Mesothelial cell of epicardium (in vitro differentiated cells): Measurements from ENCODE around the gene NOP9. TPM values are rescaled to one million over a fixed set of nuclear protein-coding genes. Genes with fewer than 3 reads are reported as not detected.
"Not testable (repeated sequence)": the region's sequence is repeated elsewhere in the genome, so short reads cannot be mapped to it uniquely, and the experiment has no call there.

Source experiments
- DNase-seq, 2 experiments: peaks; one replicate each; pipeline ENCODE4 v3.0.0; 2021; ENCODE audit warnings: low spot score in 2 of 2; ENCODE audit not compliant: unreplicated experiment in 2 of 2
- H3K27ac Mint-ChIP-seq: 2 replicates; pipeline ENCODE4 v1.8.0; 2021; ENCODE audit warnings: mixed read lengths
- H3K27me3 Mint-ChIP-seq: 2 replicates; pipeline ENCODE4 v1.8.0; 2021; ENCODE audit warnings: low read depth, mixed read lengths
- H3K36me3 Mint-ChIP-seq: 2 replicates; pipeline ENCODE4 v1.8.0; 2021; ENCODE audit warnings: mixed read lengths
- H3K4me1 Mint-ChIP-seq: 2 replicates; pipeline ENCODE4 v1.8.0; 2021; ENCODE audit warnings: mixed read lengths
- H3K4me3 Mint-ChIP-seq: 2 replicates; pipeline ENCODE4 v1.8.0; 2021; ENCODE audit warnings: mild to moderate bottlenecking, moderate library complexity, mixed read lengths
- H3K9me3 Mint-ChIP-seq: 2 replicates; pipeline ENCODE4 v1.8.0; 2021; ENCODE audit warnings: mixed read lengths
- total RNA-seq: library from RNA; stranded (reverse); gene quantifications from 3 replicates; pipeline ENCODE4 v1.2.1, GENCODE V29; 2021
- TF ChIP-seq, protein P1 (sequence below): fragments of 200-600 bp; sonication (generic); IDR thresholded peaks from one replicate; pipeline ENCODE4 v1.5.0; 2021; ENCODE audit warnings: antibody characterized with exemption; ENCODE audit not compliant: unreplicated experiment

NOP9 gene
- total RNA-seq, 1 donor from 2014 or later: 30.8 TPM

DNA sequence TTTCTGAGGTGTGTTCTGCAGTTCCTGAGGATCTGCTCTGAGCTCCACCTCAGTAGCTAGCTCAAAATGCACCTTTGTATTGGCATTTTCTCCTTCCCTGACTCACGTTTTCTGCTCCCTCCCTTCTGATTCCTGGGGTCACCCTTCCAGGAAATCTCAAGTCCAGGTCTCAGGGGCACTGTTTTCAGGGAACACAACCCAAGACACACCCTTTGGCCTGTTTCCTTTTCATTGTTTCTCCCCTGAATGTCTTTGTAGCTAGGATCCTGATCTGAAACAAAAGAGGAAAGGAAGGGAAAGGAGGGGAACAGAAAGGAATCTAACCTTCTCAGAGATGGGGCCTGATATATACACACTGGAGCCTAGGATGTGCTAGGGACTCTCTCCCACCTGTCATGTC is 47.5 kb downstream of the NOP9 start:
- H3K9me3 Mint-ChIP-seq: no peaks in the 10 kb centered on the region
- no peak overlapping the region for H3K4me3 Mint-ChIP-seq
- no peaks in the 10 kb centered on the region for H3K4me1 Mint-ChIP-seq
- TF ChIP-seq, protein P1, sequence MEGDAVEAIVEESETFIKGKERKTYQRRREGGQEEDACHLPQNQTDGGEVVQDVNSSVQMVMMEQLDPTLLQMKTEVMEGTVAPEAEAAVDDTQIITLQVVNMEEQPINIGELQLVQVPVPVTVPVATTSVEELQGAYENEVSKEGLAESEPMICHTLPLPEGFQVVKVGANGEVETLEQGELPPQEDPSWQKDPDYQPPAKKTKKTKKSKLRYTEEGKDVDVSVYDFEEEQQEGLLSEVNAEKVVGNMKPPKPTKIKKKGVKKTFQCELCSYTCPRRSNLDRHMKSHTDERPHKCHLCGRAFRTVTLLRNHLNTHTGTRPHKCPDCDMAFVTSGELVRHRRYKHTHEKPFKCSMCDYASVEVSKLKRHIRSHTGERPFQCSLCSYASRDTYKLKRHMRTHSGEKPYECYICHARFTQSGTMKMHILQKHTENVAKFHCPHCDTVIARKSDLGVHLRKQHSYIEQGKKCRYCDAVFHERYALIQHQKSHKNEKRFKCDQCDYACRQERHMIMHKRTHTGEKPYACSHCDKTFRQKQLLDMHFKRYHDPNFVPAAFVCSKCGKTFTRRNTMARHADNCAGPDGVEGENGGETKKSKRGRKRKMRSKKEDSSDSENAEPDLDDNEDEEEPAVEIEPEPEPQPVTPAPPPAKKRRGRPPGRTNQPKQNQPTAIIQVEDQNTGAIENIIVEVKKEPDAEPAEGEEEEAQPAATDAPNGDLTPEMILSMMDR: no peak
- H3K36me3 Mint-ChIP-seq: no peaks in the 10 kb centered on the region
- H3K27me3 Mint-ChIP-seq: peaks cover 78% of the 10 kb centered on the region
- no peak for DNase-seq
- no peak overlapping the region for H3K27ac Mint-ChIP-seq

- peaks cover 77% of the 10 kb centered on the region for H3K27me3 Mint-ChIP-seq
Observed at GRCh38 chr14:24348186-24348585, 48.5 kb downstream of the NOP9 start.

GRCh38 chr14:24349742-24350141 is 50.1 kb downstream of the NOP9 start:
- Mint-ChIP-seq H3K4me1 (peaks cover 4% of the 10 kb centered on the region), H3K36me3 (no peaks in the 10 kb centered on the region), H3K9me3 (no peaks in the 10 kb centered on the region), H3K27ac (no peak overlapping the region), H3K4me3 (no peak overlapping the region), H3K27me3 (peaks cover 75% of the 10 kb centered on the region)
- no peak for DNase-seq
- TF ChIP-seq, protein P1: no peak

More at GRCh38 chr14:24348186-24348585, 48.5 kb downstream of the NOP9 start:
- no peak for DNase-seq
- Mint-ChIP-seq H3K4me3 (no peak overlapping the region), H3K9me3 (no peaks in the 10 kb centered on the region), H3K36me3 (no peaks in the 10 kb centered on the region), H3K27ac (no peak overlapping the region), H3K4me1 (peaks cover 4% of the 10 kb centered on the region)
- TF ChIP-seq, protein P1: no peak

GRCh38 chr14:24351517-24351916 is 51.9 kb downstream of the NOP9 start:
- Mint-ChIP-seq H3K9me3 (no peaks in the 10 kb centered on the region), H3K27me3 (peaks cover 61% of the 10 kb centered on the region), H3K36me3 (no peaks in the 10 kb centered on the region), H3K4me1 (peaks cover 4% of the 10 kb centered on the region), H3K4me3 (no peak overlapping the region), H3K27ac (no peak overlapping the region)
- DNase-seq: no peak
- TF ChIP-seq, protein P1: no peak

- Mint-ChIP-seq H3K36me3 (no peaks in the 10 kb centered on the region), H3K4me3 (no peak overlapping the region), H3K4me1 (peaks cover 4% of the 10 kb centered on the region), H3K9me3 (no peaks in the 10 kb centered on the region), H3K27me3 (peaks cover 54% of the 10 kb centered on the region), H3K27ac (no peak overlapping the region)
- no peak for DNase-seq
- TF ChIP-seq, protein P1: no peak
Observed at GRCh38 chr14:24353559-24354481, 54.2 kb downstream of the NOP9 start.

DNA sequence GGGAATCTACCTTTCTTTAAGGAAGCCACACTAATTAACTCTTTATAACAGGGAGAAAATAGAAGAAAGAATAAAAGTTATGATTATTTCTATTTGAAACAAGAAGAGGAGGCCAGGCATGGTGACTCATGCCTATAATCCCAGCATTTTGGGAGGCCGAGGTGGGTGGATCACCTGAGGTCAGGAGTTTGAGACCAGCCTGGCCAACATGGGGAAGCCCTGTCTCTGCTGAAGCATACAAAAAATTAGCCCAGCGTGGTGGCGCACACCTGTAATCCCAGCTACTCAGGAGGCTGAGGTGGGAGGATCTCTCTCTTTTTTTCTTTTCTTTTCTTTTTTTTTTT is 54.8 kb downstream of the NOP9 start:
- not testable (repeated sequence) for H3K4me1 Mint-ChIP-seq, H3K27ac Mint-ChIP-seq, H3K36me3 Mint-ChIP-seq, H3K4me3 Mint-ChIP-seq, DNase-seq, H3K9me3 Mint-ChIP-seq
- peaks cover 47% of the 10 kb centered on the region for H3K27me3 Mint-ChIP-seq
